IMR-90 (cell line): Measurements from ENCODE around the gene MID1IP1. TPM values are rescaled to one million over a fixed set of nuclear protein-coding genes. Genes with fewer than 3 reads are reported as not detected.

Source experiments
- ATAC-seq: fragments of 200-7000 bp; cut with Tn5 transposase; 2 replicates; pipeline ENCODE4 v1.9.1; 2020; ENCODE audit warnings: low read depth, mild to moderate bottlenecking, moderate library complexity
- BruUV-seq: library from RNA; stranded (reverse); fragments of 400-500 nt; replicated peaks from 2 replicates; lab custom pipeline; 2021; lab: Mats Ljungman, UMichigan
- CTCF ChIA-PET: fragments of 300-600 bp; formaldehyde crosslinking; extraction: SDS; loops from one replicate; lab custom pipeline; 2021; ENCODE audit warnings: antibody characterized with exemption; lab: Yijun Ruan, JAX
- POLR2A ChIA-PET: fragments of 300-600 bp; sonication (Branson Sonifier 250); formaldehyde crosslinking; loops from one replicate; lab custom pipeline; 2022; ENCODE audit warnings: antibody characterized with exemption; ENCODE audit not compliant: unreplicated experiment; lab: Charles Lee
- DNase-seq: peaks from one replicate; pipeline ENCODE4 v3.0.0; 2013
- H2AFZ ChIP-seq: replicated peaks from 2 replicates; pipeline ENCODE3; 2013; ENCODE audit warnings: low read length, mild to moderate bottlenecking; ENCODE audit not compliant: poor library complexity
- H2AK5ac ChIP-seq: 2 replicates; pipeline ENCODE4 v1.6.1; 2013; ENCODE audit warnings: low read depth, low read length, inconsistent platforms
- H2AK9ac ChIP-seq: replicated peaks from 2 replicates; pipeline ENCODE3; 2013; ENCODE audit warnings: mild to moderate bottlenecking, low read depth, low read length, moderate library complexity; ENCODE audit not compliant: poor library complexity
- H2BK120ac ChIP-seq: 2 replicates; pipeline ENCODE4 v1.6.1; 2013; ENCODE audit warnings: low read depth, low read length, inconsistent platforms
- H2BK15ac ChIP-seq: 3 replicates; pipeline ENCODE4 v1.6.1; 2013; ENCODE audit warnings: low read depth, low read length, inconsistent platforms
- H2BK20ac ChIP-seq: 2 replicates; pipeline ENCODE4 v1.6.1; 2013; ENCODE audit warnings: low read depth, mild to moderate bottlenecking, inconsistent platforms, low read length, moderate library complexity
- H2BK5ac ChIP-seq: 2 replicates; pipeline ENCODE4 v1.6.1; 2013; ENCODE audit warnings: mild to moderate bottlenecking, low read depth, low read length, inconsistent platforms; ENCODE audit not compliant: poor library complexity, severe bottlenecking
- H3K14ac ChIP-seq: replicated peaks from 2 replicates; pipeline ENCODE4 v1.6.1; 2013; ENCODE audit warnings: low read depth, low read length, inconsistent platforms
- H3K18ac ChIP-seq: 2 replicates; pipeline ENCODE4 v1.6.1; 2013; ENCODE audit warnings: low read depth, low read length, control low read depth
- H3K23ac ChIP-seq: 2 replicates; pipeline ENCODE4 v1.6.1; 2013; ENCODE audit warnings: low read depth, low read length, inconsistent platforms
- H3K27ac ChIP-seq: 2 replicates; pipeline ENCODE4 v1.5.1; 2013; ENCODE audit warnings: mild to moderate bottlenecking, control low read depth, low read length; ENCODE audit not compliant: insufficient read depth
- H3K27me3 ChIP-seq: 2 replicates; pipeline ENCODE4 v1.6.1; 2013; ENCODE audit warnings: low read length; ENCODE audit not compliant: control insufficient read depth, insufficient read depth
- H3K36me3 ChIP-seq: 2 replicates; pipeline ENCODE4 v1.6.1; 2013; ENCODE audit warnings: low read length, mixed read lengths; ENCODE audit not compliant: control insufficient read depth, insufficient read depth
- H3K4ac ChIP-seq: 2 replicates; pipeline ENCODE4 v1.6.1; 2013; ENCODE audit warnings: low read depth, low read length, inconsistent platforms
- H3K4me1 ChIP-seq: 2 replicates; pipeline ENCODE4 v1.6.1; 2013; ENCODE audit warnings: low read length, mixed read lengths; ENCODE audit not compliant: control insufficient read depth, insufficient read depth
- H3K4me2 ChIP-seq: 2 replicates; pipeline ENCODE4 v1.6.1; 2013; ENCODE audit warnings: low read depth, mild to moderate bottlenecking, control low read depth, low read length, moderate library complexity
- H3K4me3 ChIP-seq: 2 replicates; pipeline ENCODE4 v1.5.1; 2013; ENCODE audit warnings: low read depth, mild to moderate bottlenecking, control low read depth, low read length, moderate library complexity; ENCODE audit not compliant: insufficient read depth
- H3K56ac ChIP-seq: 2 replicates; pipeline ENCODE4 v1.6.1; 2013; ENCODE audit warnings: low read length, inconsistent platforms; ENCODE audit not compliant: insufficient read depth; ENCODE audit errors: extremely low read depth
- H3K79me1 ChIP-seq, 2 experiments: 2 replicates each; pipeline ENCODE4 v1.6.1; 2013; ENCODE audit warnings: low read length in 2 of 2, inconsistent platforms in 1 of 2, low read depth in 1 of 2
- H3K9ac ChIP-seq: 2 replicates; pipeline ENCODE4 v1.6.1; 2013; ENCODE audit warnings: low read depth, low read length, control low read depth
- H3K9me1 ChIP-seq: 2 replicates; pipeline ENCODE4 v1.6.1; 2013; ENCODE audit warnings: low read length, inconsistent platforms; ENCODE audit not compliant: insufficient read depth
- H3K9me3 ChIP-seq: 2 replicates; pipeline ENCODE4 v1.6.1; 2013; ENCODE audit warnings: low read length; ENCODE audit not compliant: control insufficient read depth, insufficient read depth
- H4K20me1 ChIP-seq: 2 replicates; pipeline ENCODE4 v1.6.1; 2013; ENCODE audit warnings: low read length, inconsistent platforms; ENCODE audit not compliant: insufficient read depth
- H4K5ac ChIP-seq: 2 replicates; pipeline ENCODE4 v1.6.1; 2013; ENCODE audit warnings: mild to moderate bottlenecking, low read depth, low read length, control low read depth
- H4K8ac ChIP-seq, 2 experiments: 2 replicates each; pipeline ENCODE4 v1.6.1; 2013; ENCODE audit warnings: low read depth in 2 of 2, low read length in 2 of 2, control low read depth in 1 of 2, inconsistent platforms in 1 of 2
- H4K91ac ChIP-seq: 2 replicates; pipeline ENCODE4 v1.6.1; 2013; ENCODE audit warnings: low read depth, low read length, inconsistent platforms; ENCODE audit not compliant: insufficient read depth
- BHLHE40 ChIP-seq: fragments of 150-350 bp; IDR thresholded peaks from 2 replicates; pipeline ENCODE4 v1.6.1; 2016; ENCODE audit warnings: mild to moderate bottlenecking, low read depth, low read length
- CEBPB ChIP-seq: IDR thresholded peaks from 2 replicates; pipeline ENCODE4 v1.6.1; 2012; ENCODE audit warnings: low read depth, low read length, improper control_type of control experiment
- CHD1 ChIP-seq: IDR thresholded peaks from 2 replicates; pipeline ENCODE4 v1.6.1; 2012; ENCODE audit warnings: low read depth, low read length, improper control_type of control experiment
- CTCF ChIP-seq: conservative IDR thresholded peaks from 2 replicates; pipeline ENCODE4 v1.5.1; 2012; ENCODE audit warnings: mild to moderate bottlenecking, low read depth, low read length, improper control_type of control experiment
- ELK1 ChIP-seq: fragments of 150-350 bp; IDR thresholded peaks from 2 replicates; pipeline ENCODE4 v1.6.1; 2016; ENCODE audit warnings: low read depth, mild to moderate bottlenecking, low read length, moderate library complexity, borderline replicate concordance
- MAZ ChIP-seq: IDR thresholded peaks from 2 replicates; pipeline ENCODE4 v1.6.1; 2012; ENCODE audit warnings: low read depth, mild to moderate bottlenecking, low read length, improper control_type of control experiment, moderate library complexity, borderline replicate concordance
- MXI1 ChIP-seq: IDR thresholded peaks from 2 replicates; pipeline ENCODE4 v1.6.1; 2012; ENCODE audit warnings: low read depth, mild to moderate bottlenecking, low read length, moderate library complexity, borderline replicate concordance
- SMC3 ChIP-seq: fragments of 150-350 bp; IDR thresholded peaks from 2 replicates; pipeline ENCODE4 v1.6.1; 2016; ENCODE audit warnings: low read depth, mild to moderate bottlenecking, antibody characterized with exemption, low read length, moderate library complexity
- WGBS, 2 experiments: methylation state at CpG; one replicate each; pipeline versions ENCODE4 v1.1.5 to v1.1.7; 2013; ENCODE audit warnings: missing lambda C conversion rate in 2 of 2; ENCODE audit not compliant: insufficient read length in 1 of 2; ENCODE audit errors: extremely low coverage in 2 of 2; 5-methylcytosine and 5-hydroxymethylcytosine counted together
- dilution Hi-C: fragments of 300-500 bp; cut with HindIII; formaldehyde crosslinking; loops from one replicate; pipeline ENCODE4 v1.14.3; 2018; ENCODE audit warnings: low sequenced_read_pairs; ENCODE audit not compliant: unreplicated experiment
- in situ Hi-C: fragments of 300-500 bp; cut with MboI; formaldehyde crosslinking; loops from 3 replicates; pipeline ENCODE4 v1.14.3; 2019; ENCODE audit warnings: low sequenced_read_pairs, inconsistent platforms, mixed read lengths
- intact Hi-C: fragments of 100-400 bp; cut with micrococcal nuclease; formaldehyde crosslinking; loops from 2 replicates; pipeline ENCODE4 v1.10.0; 2022
- polyA plus RNA-seq, 3 experiments: library from polyadenylated mRNA; depleted of rRNA; stranded (reverse); fragments of >200 nt; gene quantifications; 2 replicates each; pipeline ENCODE4 v1.2.3, GENCODE V29; 2012; ENCODE audit warnings: low replicate concordance in 1 of 3
- total RNA-seq: library from RNA; depleted of rRNA; stranded (reverse); fragments of >200 nt; gene quantifications from 2 replicates; pipeline ENCODE4 v1.2.3, GENCODE V29; 2012

Gene MID1IP1
- total and polyA plus RNA-seq, 2 of the 4 experiments (the other 2 are of a cell fraction): 14.5 to 31.3 TPM

- in situ Hi-C loops (no loop called here), dilution Hi-C loops (no loop called here), intact Hi-C loops (loop anchor here (5.0 kb wide), 1 partner anchor 1284 kb away; no protein-coding TSS in a partner anchor)
- peaks cover 4% of the 10 kb centered on the region; the same call in 1 of the 2 replicates for H3K36me3 ChIP-seq
- H2BK20ac ChIP-seq: no peak overlapping the region
- H3K4me3 ChIP-seq: peak overlapping the region; percentile 91; the same call in 1 of the 2 replicates
- peak overlapping the region; percentile 47 for H2AK9ac ChIP-seq
- peaks cover 3% of the 10 kb centered on the region for H3K4me1 ChIP-seq
- peak overlapping the region; percentile 20 for H3K4ac ChIP-seq
- ChIA-PET CTCF (no interaction called here), POLR2A (no interaction called here)
- peak overlapping the region in 1 of 2 experiments; percentile 20; a peak in 1 of 4 replicates for H4K8ac ChIP-seq
- 0 out of 2 replicates have a peak overlapping the region, but pooled peaks have one; percentile 45 for H3K23ac ChIP-seq
- peaks cover 0 to 5% of the 10 kb centered on the region in 2 experiments; a peak in 2 of 4 replicates for H3K79me1 ChIP-seq
- H2BK15ac ChIP-seq: peak overlapping the region; percentile 51; the same call in 1 of the 3 replicates
- WGBS, 2 experiments: 50% methylated on average over 1 of the region's 3 CpGs; no CpG with 5 or more reads in 1 of the 2 experiments
- no peak overlapping the region for H3K18ac ChIP-seq
- peak overlapping the region; percentile 29 for H2BK5ac ChIP-seq
- no peak overlapping the region for H2BK120ac ChIP-seq
- H3K9me1 ChIP-seq: no peaks in the 10 kb centered on the region
- peak overlapping the region; percentile 10; the same call in 1 of the 2 replicates for H3K9ac ChIP-seq
- no peaks in the 10 kb centered on the region for H3K27me3 ChIP-seq
- no TSS peak for BruUV-seq
- H3K9me3 ChIP-seq: no peaks in the 10 kb centered on the region
- no peak overlapping the region; the same call in 1 of the 2 replicates for H3K14ac ChIP-seq
- ATAC-seq: no peak
- H2AK5ac ChIP-seq: no peak overlapping the region
- no peak for DNase-seq
- no peaks in the 10 kb centered on the region for H4K20me1 ChIP-seq
- H2AFZ ChIP-seq: peak overlapping the region; percentile 85
- H4K91ac ChIP-seq: peak overlapping the region; percentile 23; the same call in 1 of the 2 replicates
- H3K4me2 ChIP-seq: peak overlapping the region; percentile 60; the same call in 1 of the 2 replicates
- no peak overlapping the region for H3K56ac ChIP-seq
- H4K5ac ChIP-seq: no peak overlapping the region
- no peak for TF ChIP-seq ELK1
- no peak for TF ChIP-seq CEBPB
- TF ChIP-seq MXI1: no peak
- no peak for TF ChIP-seq CTCF
- no peak for TF ChIP-seq MAZ
- TF ChIP-seq SMC3: no peak
- no peak for TF ChIP-seq CHD1
- no peak for TF ChIP-seq BHLHE40
- peak overlapping the region; percentile 96; the same call in 1 of the 2 replicates for H3K27ac ChIP-seq
Measured at GRCh38 chrX:38803243-38803587, 2.0 kb downstream of the MID1IP1 start.
